HG03432 (cell line): ENCODE measurements around the gene KAT2A.
A peak's percentile ranks its signal among the peaks of the same experiment; 100 is the strongest.

Experiments
- ATAC-seq: cut with Tn5 transposase; IDR thresholded peaks from one replicate; pipeline ENCODE4 v1.9.1; 2021; ENCODE audit warnings: mild to moderate bottlenecking, moderate library complexity; ENCODE audit not compliant: unreplicated experiment

Gene KAT2A

GRCh38 chr17:42135664-42136653 lies 14.8 kb upstream of the KAT2A start:
- ATAC-seq, result no peak

- no peak for ATAC-seq
Observed at GRCh38 chr17:42135151-42135550, 14.0 kb upstream of the KAT2A start.

- peak; percentile 59 for ATAC-seq
Observed at GRCh38 chr17:42133461-42134041, 12.4 kb upstream of the KAT2A start.

- ATAC-seq, result peak; percentile 40
Observed at GRCh38 chr17:42132941-42133340, 11.8 kb upstream of the KAT2A start.

- ATAC-seq, result no peak
Observed at GRCh38 chr17:42131981-42132432, 10.8 kb upstream of the KAT2A start.

- no peak for ATAC-seq
Observed at GRCh38 chr17:42131232-42131631, 10.1 kb upstream of the KAT2A start.

- ATAC-seq, result no peak
Observed at GRCh38 chr17:42130310-42130936, 9.3 kb upstream of the KAT2A start.

GRCh38 chr17:42129109-42129837 lies 8.1 kb upstream of the KAT2A start:
- no peak for ATAC-seq

- ATAC-seq, result no peak
Observed at GRCh38 chr17:42127414-42127813, 6.2 kb upstream of the KAT2A start.

GRCh38 chr17:42126836-42127235 lies 5.7 kb upstream of the KAT2A start:
- no peak for ATAC-seq

GRCh38 chr17:42125565-42125964 lies 4.4 kb upstream of the KAT2A start:
- ATAC-seq, result no peak

GRCh38 chr17:42124256-42124655 lies 3.1 kb upstream of the KAT2A start:
- ATAC-seq, result no peak

GRCh38 chr17:42122371-42123303 lies 1.5 kb upstream of the KAT2A start, which contains the start of gene HSPB9:
Gene HSPB9, plus strand, starts transcription at chr17:42122804. Its CDS starts 47 bp downstream, at chr17:42122851.
- ATAC-seq, result no peak

GRCh38 chr17:42120161-42120769 lies 902 bp downstream of the KAT2A start:
- no peak for ATAC-seq

- ATAC-seq, result no peak
Observed at GRCh38 chr17:42119301-42119700, 1.9 kb downstream of the KAT2A start.

- no peak for ATAC-seq
Observed at GRCh38 chr17:42118545-42118944, 2.6 kb downstream of the KAT2A start.

GRCh38 chr17:42118126-42118510 lies 3.0 kb downstream of the KAT2A start:
- ATAC-seq, result no peak

GRCh38 chr17:42117397-42118125 lies 3.6 kb downstream of the KAT2A start:
- ATAC-seq, result no peak
